Uterus (tissue), 2 donors: ENCODE measurements around the gene NET1.

Experiments used
- CTCF ChIP-seq, 4 experiments: fragments of 200-600 bp in 2 of 4; fragments of 450-650 bp in 2 of 4; sonication (generic) in 2 of 4; IDR thresholded peaks; one replicate each; pipeline ENCODE4 v1.5.1; 2016 to 2019; ENCODE audit warnings: antibody characterized with exemption in 4 of 4, mild to moderate bottlenecking in 2 of 4, moderate library complexity in 1 of 4
- POLR2A ChIP-seq, 2 donors: fragments of 450-650 bp; IDR thresholded peaks; one replicate each; pipeline ENCODE4 v1.6.1; 2016; ENCODE audit warnings: antibody characterized with exemption in 2 of 2, mild to moderate bottlenecking in 1 of 2, moderate library complexity in 1 of 2

GRCh38 chr10:5503477-5503835 is 91.1 kb downstream of the NET1 start:
- TF ChIP-seq CTCF (IDR thresholded peaks at IDR 0.05) = no peak
- no peak for TF ChIP-seq POLR2A (IDR thresholded peaks at IDR 0.05)
